ENCODE results near the gene NVL.

DNA sequence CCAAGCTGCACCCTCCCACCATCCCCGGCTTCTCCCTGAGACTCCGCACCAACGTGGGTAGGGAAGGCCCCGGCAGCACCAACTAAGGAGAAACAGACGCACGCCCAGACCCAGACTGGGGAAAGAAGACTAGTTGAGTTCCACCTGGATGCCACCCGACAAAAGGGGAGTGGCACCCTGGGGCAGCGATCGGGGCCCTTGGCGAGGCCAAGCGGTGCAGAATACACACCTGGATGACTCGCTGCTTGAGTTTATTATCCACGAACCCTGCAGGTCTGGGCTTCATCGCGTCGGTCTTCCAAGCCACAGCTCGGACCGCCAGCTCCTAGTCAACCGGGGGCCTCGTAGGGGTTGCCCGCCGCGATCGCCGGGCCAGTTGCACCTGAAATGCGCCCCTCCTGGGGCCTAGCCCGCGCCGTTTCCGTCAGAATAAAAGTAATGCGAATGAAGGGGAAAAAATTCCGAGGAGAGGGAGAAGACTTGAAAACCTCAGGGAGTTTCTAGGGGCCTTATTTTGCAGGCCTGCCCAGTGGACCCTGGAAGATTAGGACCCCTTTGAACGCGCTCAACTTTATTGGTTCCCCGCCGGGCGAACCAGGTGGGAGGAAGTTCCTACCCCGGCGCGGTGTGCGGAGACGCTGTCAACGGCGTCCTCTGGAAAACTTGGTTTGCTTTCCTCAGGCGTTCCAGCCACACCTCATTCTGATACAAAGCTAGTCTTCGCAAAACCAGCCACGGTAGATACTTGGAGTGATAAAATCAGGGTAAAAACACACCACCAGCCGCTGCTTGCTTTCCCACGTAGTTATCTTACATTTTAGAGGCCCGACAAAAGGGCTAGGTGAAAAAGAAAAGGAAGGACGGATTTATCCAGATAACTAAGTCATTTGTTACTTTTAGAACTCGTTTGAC is at the start of gene NVL:
- TF ChIP-seq, protein P1, sequence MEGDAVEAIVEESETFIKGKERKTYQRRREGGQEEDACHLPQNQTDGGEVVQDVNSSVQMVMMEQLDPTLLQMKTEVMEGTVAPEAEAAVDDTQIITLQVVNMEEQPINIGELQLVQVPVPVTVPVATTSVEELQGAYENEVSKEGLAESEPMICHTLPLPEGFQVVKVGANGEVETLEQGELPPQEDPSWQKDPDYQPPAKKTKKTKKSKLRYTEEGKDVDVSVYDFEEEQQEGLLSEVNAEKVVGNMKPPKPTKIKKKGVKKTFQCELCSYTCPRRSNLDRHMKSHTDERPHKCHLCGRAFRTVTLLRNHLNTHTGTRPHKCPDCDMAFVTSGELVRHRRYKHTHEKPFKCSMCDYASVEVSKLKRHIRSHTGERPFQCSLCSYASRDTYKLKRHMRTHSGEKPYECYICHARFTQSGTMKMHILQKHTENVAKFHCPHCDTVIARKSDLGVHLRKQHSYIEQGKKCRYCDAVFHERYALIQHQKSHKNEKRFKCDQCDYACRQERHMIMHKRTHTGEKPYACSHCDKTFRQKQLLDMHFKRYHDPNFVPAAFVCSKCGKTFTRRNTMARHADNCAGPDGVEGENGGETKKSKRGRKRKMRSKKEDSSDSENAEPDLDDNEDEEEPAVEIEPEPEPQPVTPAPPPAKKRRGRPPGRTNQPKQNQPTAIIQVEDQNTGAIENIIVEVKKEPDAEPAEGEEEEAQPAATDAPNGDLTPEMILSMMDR (conservative IDR thresholded peaks at IDR 0.05 in 1 of 2, IDR thresholded peaks at IDR 0.05 in 1 of 2; ENCODE audit: low read depth in 1 of 2, low read length in 2 of 2): no peak
- TF ChIP-seq EZH2 (IDR thresholded peaks at IDR 0.05; ENCODE audit: low read length, missing control alignments): no peak
